ENCODE results near the gene LRFN2. TPM values are rescaled to one million over a fixed set of nuclear protein-coding genes. Genes with fewer than 3 reads are reported as not detected.

The LRFN2 gene
- total and polyA plus RNA-seq, 2 of the 8 experiments (the other 6 are each of a cell fraction or from before 2014, with no cell fraction given): 2.3 TPM

GRCh38 chr6:40369891-40370290 lies 217.3 kb downstream of the LRFN2 start (continued):
- TF ChIP-seq EP300 (IDR thresholded peaks at IDR 0.05; ENCODE audit: borderline replicate concordance in 1 of 2, low read depth in 2 of 2, low read length in 2 of 2) (no peak), PHF8 (conservative IDR thresholded peaks at IDR 0.05; ENCODE audit: low read depth, low read length) (no peak), SRF (IDR thresholded peaks at IDR 0.05; ENCODE audit: low read depth, low read length) (no peak), BACH1 (IDR thresholded peaks at IDR 0.05; ENCODE audit: low read length) (no peak), MAFK (IDR thresholded peaks at IDR 0.05; ENCODE audit: low read depth, low read length) (no peak), CBX8 (IDR thresholded peaks at IDR 0.05; ENCODE audit: borderline replicate concordance, low read depth, low read length) (no peak)
- TF ChIP-seq, protein P1, sequence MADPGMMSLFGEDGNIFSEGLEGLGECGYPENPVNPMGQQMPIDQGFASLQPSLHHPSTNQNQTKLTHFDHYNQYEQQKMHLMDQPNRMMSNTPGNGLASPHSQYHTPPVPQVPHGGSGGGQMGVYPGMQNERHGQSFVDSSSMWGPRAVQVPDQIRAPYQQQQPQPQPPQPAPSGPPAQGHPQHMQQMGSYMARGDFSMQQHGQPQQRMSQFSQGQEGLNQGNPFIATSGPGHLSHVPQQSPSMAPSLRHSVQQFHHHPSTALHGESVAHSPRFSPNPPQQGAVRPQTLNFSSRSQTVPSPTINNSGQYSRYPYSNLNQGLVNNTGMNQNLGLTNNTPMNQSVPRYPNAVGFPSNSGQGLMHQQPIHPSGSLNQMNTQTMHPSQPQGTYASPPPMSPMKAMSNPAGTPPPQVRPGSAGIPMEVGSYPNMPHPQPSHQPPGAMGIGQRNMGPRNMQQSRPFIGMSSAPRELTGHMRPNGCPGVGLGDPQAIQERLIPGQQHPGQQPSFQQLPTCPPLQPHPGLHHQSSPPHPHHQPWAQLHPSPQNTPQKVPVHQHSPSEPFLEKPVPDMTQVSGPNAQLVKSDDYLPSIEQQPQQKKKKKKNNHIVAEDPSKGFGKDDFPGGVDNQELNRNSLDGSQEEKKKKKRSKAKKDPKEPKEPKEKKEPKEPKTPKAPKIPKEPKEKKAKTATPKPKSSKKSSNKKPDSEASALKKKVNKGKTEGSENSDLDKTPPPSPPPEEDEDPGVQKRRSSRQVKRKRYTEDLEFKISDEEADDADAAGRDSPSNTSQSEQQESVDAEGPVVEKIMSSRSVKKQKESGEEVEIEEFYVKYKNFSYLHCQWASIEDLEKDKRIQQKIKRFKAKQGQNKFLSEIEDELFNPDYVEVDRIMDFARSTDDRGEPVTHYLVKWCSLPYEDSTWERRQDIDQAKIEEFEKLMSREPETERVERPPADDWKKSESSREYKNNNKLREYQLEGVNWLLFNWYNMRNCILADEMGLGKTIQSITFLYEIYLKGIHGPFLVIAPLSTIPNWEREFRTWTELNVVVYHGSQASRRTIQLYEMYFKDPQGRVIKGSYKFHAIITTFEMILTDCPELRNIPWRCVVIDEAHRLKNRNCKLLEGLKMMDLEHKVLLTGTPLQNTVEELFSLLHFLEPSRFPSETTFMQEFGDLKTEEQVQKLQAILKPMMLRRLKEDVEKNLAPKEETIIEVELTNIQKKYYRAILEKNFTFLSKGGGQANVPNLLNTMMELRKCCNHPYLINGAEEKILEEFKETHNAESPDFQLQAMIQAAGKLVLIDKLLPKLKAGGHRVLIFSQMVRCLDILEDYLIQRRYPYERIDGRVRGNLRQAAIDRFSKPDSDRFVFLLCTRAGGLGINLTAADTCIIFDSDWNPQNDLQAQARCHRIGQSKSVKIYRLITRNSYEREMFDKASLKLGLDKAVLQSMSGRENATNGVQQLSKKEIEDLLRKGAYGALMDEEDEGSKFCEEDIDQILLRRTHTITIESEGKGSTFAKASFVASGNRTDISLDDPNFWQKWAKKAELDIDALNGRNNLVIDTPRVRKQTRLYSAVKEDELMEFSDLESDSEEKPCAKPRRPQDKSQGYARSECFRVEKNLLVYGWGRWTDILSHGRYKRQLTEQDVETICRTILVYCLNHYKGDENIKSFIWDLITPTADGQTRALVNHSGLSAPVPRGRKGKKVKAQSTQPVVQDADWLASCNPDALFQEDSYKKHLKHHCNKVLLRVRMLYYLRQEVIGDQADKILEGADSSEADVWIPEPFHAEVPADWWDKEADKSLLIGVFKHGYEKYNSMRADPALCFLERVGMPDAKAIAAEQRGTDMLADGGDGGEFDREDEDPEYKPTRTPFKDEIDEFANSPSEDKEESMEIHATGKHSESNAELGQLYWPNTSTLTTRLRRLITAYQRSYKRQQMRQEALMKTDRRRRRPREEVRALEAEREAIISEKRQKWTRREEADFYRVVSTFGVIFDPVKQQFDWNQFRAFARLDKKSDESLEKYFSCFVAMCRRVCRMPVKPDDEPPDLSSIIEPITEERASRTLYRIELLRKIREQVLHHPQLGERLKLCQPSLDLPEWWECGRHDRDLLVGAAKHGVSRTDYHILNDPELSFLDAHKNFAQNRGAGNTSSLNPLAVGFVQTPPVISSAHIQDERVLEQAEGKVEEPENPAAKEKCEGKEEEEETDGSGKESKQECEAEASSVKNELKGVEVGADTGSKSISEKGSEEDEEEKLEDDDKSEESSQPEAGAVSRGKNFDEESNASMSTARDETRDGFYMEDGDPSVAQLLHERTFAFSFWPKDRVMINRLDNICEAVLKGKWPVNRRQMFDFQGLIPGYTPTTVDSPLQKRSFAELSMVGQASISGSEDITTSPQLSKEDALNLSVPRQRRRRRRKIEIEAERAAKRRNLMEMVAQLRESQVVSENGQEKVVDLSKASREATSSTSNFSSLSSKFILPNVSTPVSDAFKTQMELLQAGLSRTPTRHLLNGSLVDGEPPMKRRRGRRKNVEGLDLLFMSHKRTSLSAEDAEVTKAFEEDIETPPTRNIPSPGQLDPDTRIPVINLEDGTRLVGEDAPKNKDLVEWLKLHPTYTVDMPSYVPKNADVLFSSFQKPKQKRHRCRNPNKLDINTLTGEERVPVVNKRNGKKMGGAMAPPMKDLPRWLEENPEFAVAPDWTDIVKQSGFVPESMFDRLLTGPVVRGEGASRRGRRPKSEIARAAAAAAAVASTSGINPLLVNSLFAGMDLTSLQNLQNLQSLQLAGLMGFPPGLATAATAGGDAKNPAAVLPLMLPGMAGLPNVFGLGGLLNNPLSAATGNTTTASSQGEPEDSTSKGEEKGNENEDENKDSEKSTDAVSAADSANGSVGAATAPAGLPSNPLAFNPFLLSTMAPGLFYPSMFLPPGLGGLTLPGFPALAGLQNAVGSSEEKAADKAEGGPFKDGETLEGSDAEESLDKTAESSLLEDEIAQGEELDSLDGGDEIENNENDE (IDR thresholded peaks at IDR 0.05; ENCODE audit: insufficient replicate concordance, low read length): no peak

Measured in H1 (cell line).